ENCODE results near the gene GADD45B. TPM values are rescaled to one million over a fixed set of nuclear protein-coding genes. Genes with fewer than 3 reads are reported as not detected.

The GADD45B gene
- total and polyA plus RNA-seq, 10 of the 15 experiments (the other 5 are each of a cell fraction or from before 2014, with no cell fraction given) = 2.4 to 180 (median 91.1) TPM

- peaks cover 7% of the 10 kb centered on the region for H3K4me1 ChIP-seq (ENCODE audit: control insufficient read depth, insufficient read depth, low read length)
- intact Hi-C loops (cut with micrococcal nuclease; ENCODE audit: unreplicated experiment) = no loop called here
- ChIA-PET CTCF (no interaction called here), SMC1A (ENCODE audit: uncharacterized antibody, unreplicated experiment) (no interaction called here), RAD21 (ENCODE audit: unreplicated experiment) (no interaction called here), POLR2A (no interaction called here)
- H3K27me3 ChIP-seq (replicated peaks in 1 of 2; ENCODE audit: control insufficient read depth in 2 of 2, insufficient read depth in 2 of 2, low read length in 1 of 2) = no peaks in the 10 kb centered on the region
- WGBS (ENCODE audit: insufficient coverage, insufficient replicate concordance, low lambda C conversion rate, missing lambda C conversion rate) = 95% methylated on average over 18 of the region's 25 CpGs
- peaks cover 7 to 45% of the 10 kb centered on the region in 2 experiments; a peak in 3 of 4 replicates for H3K36me3 ChIP-seq (ENCODE audit: control insufficient read depth in 2 of 2, insufficient read depth in 2 of 2, low read length in 1 of 2)
- ATAC-seq (no peak), DNase-seq (ENCODE audit: low read depth, low spot score) (no peak), FAIRE-seq (no peak)
- H4K20me1 ChIP-seq (ENCODE audit: control insufficient read depth, insufficient read depth) = no peaks in the 10 kb centered on the region
- no peaks in the 10 kb centered on the region for H3K9me3 ChIP-seq (replicated peaks; ENCODE audit: control insufficient read depth, insufficient read depth, low read length)
- H2AFZ ChIP-seq (ENCODE audit: control insufficient read depth, low read depth, low read length) = no peak overlapping the region
- no peak overlapping the region for H3K9ac ChIP-seq (ENCODE audit: control insufficient read depth, insufficient read depth, low read length)
- H3K27ac ChIP-seq (ENCODE audit: control insufficient read depth, insufficient read depth) = no peak overlapping the region
- H3K4me2 ChIP-seq (ENCODE audit: control insufficient read depth, insufficient read depth) = no peak overlapping the region
- no TSS peak for BruUV-seq (replicated peaks)
- no peak overlapping the region for H3K4me3 ChIP-seq
- H3K79me2 ChIP-seq (ENCODE audit: control insufficient read depth, insufficient read depth, low read length) = peaks cover 1% of the 10 kb centered on the region
- in situ Hi-C loops (cut with MboI) = no loop called here
- no peak for TF ChIP-seq NBN (IDR thresholded peaks at IDR 0.05)
- TF ChIP-seq E2F4 (IDR thresholded peaks at IDR 0.05; ENCODE audit: low read depth, low read length) = no peak
- no peak for TF ChIP-seq TCF12 (IDR thresholded peaks at IDR 0.05; ENCODE audit: low read depth, low read length)
- TF ChIP-seq USF1 (IDR thresholded peaks at IDR 0.05; ENCODE audit: borderline replicate concordance, extremely low read length, insufficient read depth, low read depth, low read length) = no peak
- no peak for TF ChIP-seq SUPT20H (IDR thresholded peaks at IDR 0.05; ENCODE audit: borderline replicate concordance, control insufficient read depth, low read depth, low read length)
- TF ChIP-seq ZNF622 (IDR thresholded peaks at IDR 0.05) = no peak
- no peak for TF ChIP-seq MEF2A (IDR thresholded peaks at IDR 0.05; ENCODE audit: insufficient read depth, low read depth, low read length)
- no peak for TF ChIP-seq STAT1 (conservative IDR thresholded peaks at IDR 0.05)
- no peak for TF ChIP-seq EGR1 (IDR thresholded peaks at IDR 0.05; ENCODE audit: borderline replicate concordance in 1 of 2, low read depth in 2 of 2, low read length in 2 of 2)
- no peak for TF ChIP-seq HSF1 (IDR thresholded peaks at IDR 0.05; ENCODE audit: low read depth, low read length)
- no peak for TF ChIP-seq NR2F1 (conservative IDR thresholded peaks at IDR 0.05)
- no peak for TF ChIP-seq BMI1 (IDR thresholded peaks at IDR 0.05; ENCODE audit: borderline replicate concordance)
- TF ChIP-seq CEBPZ (IDR thresholded peaks at IDR 0.05; ENCODE audit: low read depth, low read length) = no peak
- TF ChIP-seq BCLAF1 (IDR thresholded peaks at IDR 0.05) = no peak
Measured at GRCh38 chr19:2432131-2432848, 43.6 kb upstream of the GADD45B start.
